Measurements from ENCODE around the gene NIPAL3.
A peak's percentile ranks its signal among the peaks of the same experiment; 100 is the strongest.
"Not testable (repeated sequence)": the region's sequence is repeated elsewhere in the genome, so short reads cannot be mapped to it uniquely, and the experiment has no call there.

NIPAL3 gene

GRCh38 chr1:24463776-24464735, 48.5 kb downstream of the NIPAL3 start:
- DNase-seq: no peak

- no peak for DNase-seq
Measured at GRCh38 chr1:24465099-24465498, 49.5 kb downstream of the NIPAL3 start.

- no peak for DNase-seq
Measured at GRCh38 chr1:24465638-24466037, 50.0 kb downstream of the NIPAL3 start.

DNA sequence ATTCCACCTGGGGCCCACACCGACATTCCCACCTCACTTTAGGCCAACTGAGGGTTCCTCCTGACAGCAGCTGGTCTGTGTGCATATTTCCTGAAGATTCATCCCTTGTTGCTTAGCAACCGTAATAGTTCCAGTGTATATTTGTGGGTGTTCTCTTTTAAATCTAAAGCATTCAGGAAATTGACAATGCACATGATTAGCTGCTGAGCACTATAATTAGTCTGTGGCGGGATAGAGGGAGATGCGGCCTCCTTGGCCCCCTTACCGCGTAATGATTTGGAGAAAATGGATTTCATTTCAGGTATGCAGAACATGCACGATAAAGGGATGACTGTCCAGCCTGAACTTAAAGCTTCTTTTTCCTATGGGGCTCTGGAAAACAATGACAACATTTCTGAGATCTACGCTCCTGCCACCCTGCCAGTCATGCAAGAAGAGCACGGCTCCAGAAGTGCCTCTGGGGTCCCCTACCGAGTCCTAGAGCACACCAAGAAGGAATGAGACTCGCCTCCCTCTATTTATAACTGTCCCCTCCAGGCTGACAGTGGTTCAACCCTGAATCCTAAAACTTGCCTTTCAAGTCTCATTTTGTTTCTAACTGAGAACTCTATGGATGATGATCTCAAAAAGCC, 53.2 kb downstream of the NIPAL3 start:
- no peak for DNase-seq

DNA sequence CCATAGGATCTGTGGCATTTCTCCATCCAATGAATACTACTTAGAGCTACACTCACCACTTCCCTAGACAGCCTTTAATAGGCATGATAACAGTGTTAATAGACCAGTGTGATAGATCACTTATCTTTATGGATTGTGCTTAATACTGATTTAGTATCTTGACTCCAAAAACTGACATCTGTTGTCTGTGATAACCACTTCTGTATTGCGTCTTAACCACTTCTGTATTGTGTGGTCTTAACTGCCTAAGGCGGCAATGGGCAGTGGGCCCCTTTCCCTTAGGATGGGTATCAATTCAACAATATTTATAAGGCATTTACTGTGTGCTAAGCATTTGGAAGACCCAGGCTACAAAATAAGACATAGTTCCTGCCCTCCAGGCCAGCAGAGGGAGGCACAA, 55.0 kb downstream of the NIPAL3 start:
- no peak for DNase-seq

DNA sequence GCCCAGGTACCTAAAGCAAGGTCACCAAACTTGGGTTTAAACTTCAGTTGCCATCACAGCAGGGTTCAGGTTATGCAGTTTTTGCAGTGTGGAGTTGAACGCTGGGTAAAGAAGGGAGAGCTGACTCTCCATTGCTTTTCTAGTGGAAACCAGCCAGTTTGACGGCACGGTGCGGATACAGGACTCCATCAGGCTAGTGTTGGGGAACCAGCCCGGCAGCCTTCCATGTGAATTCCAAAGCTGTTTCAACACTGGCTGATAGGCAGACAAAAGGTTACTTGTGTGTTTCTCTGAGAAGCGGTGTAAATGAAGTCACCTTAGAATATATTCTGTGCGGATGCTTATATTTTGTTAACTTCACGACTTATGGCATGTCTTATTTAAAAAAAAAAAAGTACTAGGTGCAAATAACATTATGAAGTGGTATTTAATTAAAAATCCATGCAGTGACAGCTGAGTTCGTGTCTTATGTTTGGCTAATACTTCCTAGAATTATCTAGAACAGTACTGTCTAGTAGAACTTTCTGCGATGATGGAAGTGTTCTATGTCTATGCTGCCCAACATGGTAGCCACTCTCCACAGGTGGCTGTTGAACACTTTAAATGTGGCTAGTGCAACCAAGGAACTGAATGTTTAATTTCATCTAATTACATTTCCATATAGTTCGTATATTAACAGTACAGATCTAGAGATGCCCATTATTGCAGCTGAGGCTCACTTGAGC, 57.1 kb downstream of the NIPAL3 start:
- no peak for DNase-seq

DNA sequence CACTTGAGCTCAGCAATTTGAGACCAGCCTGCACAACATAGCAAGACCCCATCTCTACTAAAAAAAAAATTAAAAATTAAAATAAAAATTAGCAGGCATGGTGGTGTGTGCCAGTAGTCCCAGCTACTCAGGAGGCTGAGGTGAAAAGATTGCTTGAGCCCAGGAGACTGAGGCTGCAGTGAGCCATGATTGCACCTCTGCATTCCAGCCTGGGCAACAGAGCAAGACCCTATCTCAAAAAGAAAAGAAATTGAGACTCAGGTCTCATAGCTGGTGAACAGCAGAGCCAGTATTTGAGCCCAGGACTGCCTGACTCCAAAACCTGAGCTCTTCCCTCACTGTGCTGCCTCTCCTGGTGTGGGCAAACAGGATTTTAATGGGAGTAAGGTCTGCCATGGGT, 58.6 kb downstream of the NIPAL3 start:
- DNase-seq: no peak

- DNase-seq: no peak
Measured at GRCh38 chr1:24475700-24476099, 60.1 kb downstream of the NIPAL3 start.

DNA sequence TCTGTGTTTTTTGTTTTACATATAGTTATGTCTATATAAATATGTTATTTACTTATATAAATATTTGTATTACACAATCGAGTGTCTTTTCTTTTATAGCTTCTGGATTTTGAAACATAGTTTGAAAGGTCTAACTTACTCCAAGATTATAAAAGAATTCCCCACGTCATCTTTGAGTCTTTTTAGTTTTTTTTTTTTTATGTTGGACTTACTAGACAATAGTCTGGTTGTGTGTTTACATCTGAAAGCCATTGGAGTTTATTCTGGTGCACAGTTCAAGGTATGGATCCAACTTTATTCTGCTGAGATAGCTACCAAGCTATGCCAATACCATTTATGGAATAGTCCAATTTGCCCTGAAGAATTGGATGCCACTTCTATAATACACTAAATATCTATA, 61.0 kb downstream of the NIPAL3 start:
- DNase-seq: no peak

DNA sequence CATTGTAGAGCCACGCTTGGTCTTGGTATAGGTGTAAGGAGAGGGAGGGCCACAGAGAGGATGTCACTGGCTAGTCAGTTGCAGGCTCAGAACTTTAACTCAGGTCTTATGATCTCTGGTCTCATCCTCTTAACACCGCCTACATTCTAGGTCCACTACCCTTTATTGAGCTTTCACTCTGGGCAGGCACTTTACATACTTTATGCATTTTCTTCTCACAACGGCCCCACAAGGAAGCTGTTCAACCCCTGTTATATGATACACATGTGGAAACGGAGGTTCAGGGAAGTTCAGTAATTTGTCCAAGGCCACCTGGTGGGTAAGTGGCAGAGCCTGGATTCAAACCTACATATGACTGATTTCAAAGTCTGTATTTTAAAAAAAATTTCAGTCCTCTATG, 61.7 kb downstream of the NIPAL3 start:
- no peak for DNase-seq

DNA sequence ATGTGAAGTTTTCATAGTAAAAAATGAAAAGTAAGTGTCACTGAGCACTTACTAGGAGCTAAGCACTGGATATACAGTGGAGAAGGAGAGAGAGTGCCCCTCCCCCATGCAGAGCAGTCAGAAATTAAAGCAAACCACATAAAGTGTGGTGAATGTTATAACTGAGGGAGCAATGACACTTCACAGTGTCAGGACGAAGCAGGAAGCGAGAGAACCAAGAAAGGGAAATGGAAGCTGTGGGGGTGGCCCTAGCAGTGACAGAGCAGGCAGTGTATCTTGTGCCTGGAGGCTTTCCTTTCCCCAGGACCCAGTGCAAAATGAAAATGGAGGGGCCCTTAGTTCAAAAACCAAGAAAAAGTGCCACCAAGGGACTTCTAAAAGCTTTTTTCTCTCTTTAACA, 65.5 kb downstream of the NIPAL3 start:
- DNase-seq: peak; percentile 26

DNA sequence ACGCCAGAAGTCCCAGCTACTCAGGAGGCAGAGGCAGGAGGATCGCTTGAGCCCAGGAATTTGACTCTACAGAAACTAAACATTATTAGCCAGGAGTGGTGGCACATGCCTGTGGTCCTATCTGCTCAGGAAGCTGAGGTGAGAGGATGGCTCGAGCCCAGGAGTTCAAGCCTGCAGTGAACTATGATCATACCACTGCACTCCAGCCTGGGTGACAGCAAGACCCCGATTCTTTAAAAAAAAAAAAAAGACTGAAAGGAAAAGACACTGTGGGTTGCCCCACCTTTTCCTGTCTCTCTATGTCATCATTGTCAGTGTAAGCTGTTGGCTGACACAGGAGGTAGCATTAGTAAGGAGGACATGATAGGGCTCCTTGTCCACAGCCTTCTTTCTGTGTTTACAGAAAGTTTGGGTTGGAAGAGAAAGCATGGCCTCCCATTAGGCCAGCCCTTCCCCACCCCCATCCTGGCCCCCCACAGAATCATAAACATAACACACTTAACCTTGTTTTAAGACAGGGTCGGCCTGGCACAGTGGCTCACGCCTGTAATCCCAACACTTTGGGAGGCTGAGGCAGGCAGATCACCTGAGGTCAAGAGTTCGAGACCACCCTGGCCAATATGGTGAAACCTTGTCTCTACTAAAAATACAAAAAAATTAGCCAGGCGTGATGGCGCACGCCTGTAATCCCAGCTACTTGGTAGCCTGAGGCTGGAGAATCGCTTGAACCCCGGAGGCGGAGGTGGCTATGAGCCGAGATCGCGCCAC, 66.4 kb downstream of the NIPAL3 start:
- DNase-seq: no peak

DNA sequence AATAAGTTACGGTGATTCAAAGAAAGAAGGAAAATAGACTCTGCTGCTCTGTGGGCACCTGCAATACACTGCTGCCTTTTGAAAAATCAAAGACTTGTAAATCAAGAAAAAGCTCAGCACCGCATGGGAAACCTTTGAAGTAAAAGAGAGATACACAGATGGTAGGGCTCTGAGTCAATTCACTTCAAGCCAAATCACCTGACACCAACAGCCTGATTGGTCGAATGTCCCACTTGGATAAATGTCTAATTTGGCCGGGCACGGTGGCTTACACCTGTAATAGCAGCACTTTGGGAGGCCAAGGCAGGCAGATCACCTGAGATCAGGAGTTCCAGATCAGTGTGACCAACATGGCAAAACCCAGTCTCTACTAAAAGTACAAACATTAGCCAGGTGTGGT, 67.8 kb downstream of the NIPAL3 start:
- DNase-seq: no peak

- no peak for DNase-seq
Measured at GRCh38 chr1:24484199-24484598, 68.6 kb downstream of the NIPAL3 start.

- no peak for DNase-seq
Measured at GRCh38 chr1:24486331-24487065, 70.9 kb downstream of the NIPAL3 start.

DNA sequence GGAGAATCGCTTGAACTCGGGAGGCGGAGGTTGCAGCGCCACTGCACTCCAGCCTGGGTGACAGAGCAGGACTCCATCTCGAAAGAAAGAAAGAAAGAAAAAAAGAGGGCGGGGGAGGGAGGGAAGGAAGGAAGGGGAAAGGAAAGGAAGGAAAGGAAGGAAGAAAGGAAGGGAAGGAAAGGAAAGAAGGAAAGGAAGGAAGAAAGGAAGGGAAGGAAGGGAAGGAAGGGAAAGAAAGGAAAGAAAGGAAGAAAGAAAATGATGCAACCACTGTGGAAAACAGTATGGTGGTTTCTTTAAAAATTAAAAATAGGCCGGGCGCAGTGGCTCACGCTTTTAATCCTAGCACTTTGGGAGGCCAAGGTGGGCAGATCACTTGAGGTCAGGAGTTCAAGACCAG, 71.9 kb downstream of the NIPAL3 start:
- DNase-seq: no peak

GRCh38 chr1:24488159-24488558, 72.6 kb downstream of the NIPAL3 start:
- not testable (repeated sequence) for DNase-seq

- no peak for DNase-seq
Measured at GRCh38 chr1:24489674-24490073, 74.1 kb downstream of the NIPAL3 start.

GRCh38 chr1:24490101-24490781, 74.6 kb downstream of the NIPAL3 start:
- DNase-seq: no peak

GRCh38 chr1:24491577-24492360, 76.2 kb downstream of the NIPAL3 start:
- no peak for DNase-seq

- DNase-seq: not testable (repeated sequence)
Measured at GRCh38 chr1:24492935-24493334, 77.3 kb downstream of the NIPAL3 start.

Data from femur (tissue), 1 donor.